H9 (cell line): Measurements from ENCODE around the gene ZPR1. TPM values are rescaled to one million over a fixed set of nuclear protein-coding genes. Genes with fewer than 3 reads are reported as not detected.

Experiments used
- DNase-seq: peaks from one replicate; pipeline ENCODE4 v3.0.0-alpha.2; 2017
- H2AFZ ChIP-seq: one replicate; pipeline ENCODE4 v1.6.1; 2013; ENCODE audit warnings: mild to moderate bottlenecking, low read length, control low read depth, moderate library complexity
- H2AK5ac ChIP-seq: 2 replicates; pipeline ENCODE4 v1.6.1; 2013; ENCODE audit warnings: low read length, control low read depth, mixed read lengths; ENCODE audit not compliant: insufficient read length
- H2BK120ac ChIP-seq: one replicate; pipeline ENCODE4 v1.6.1; 2013; ENCODE audit warnings: low read depth, mild to moderate bottlenecking, low read length, control low read depth, inconsistent platforms; ENCODE audit not compliant: poor library complexity, severe bottlenecking
- H2BK12ac ChIP-seq: 2 replicates; pipeline ENCODE4 v1.6.1; 2013; ENCODE audit warnings: low read length, control low read depth, mixed read lengths, low read depth; ENCODE audit not compliant: insufficient read length
- H2BK15ac ChIP-seq: 2 replicates; pipeline ENCODE4 v1.6.1; 2013; ENCODE audit warnings: low read depth, low read length, control low read depth
- H2BK20ac ChIP-seq: one replicate; pipeline ENCODE4 v1.6.1; 2013; ENCODE audit warnings: low read depth, mild to moderate bottlenecking, low read length, control low read depth, inconsistent platforms; ENCODE audit not compliant: poor library complexity, severe bottlenecking
- H2BK5ac ChIP-seq: 2 replicates; pipeline ENCODE4 v1.6.1; 2013; ENCODE audit warnings: low read length, control low read depth, mixed read lengths; ENCODE audit not compliant: insufficient read length
- H3K14ac ChIP-seq: 2 replicates; pipeline ENCODE4 v1.6.1; 2013; ENCODE audit warnings: low read length, control low read depth; ENCODE audit not compliant: insufficient read depth
- H3K18ac ChIP-seq: 2 replicates; pipeline ENCODE4 v1.6.1; 2013; ENCODE audit warnings: low read depth, mild to moderate bottlenecking, mixed read lengths, low read length, control low read depth; ENCODE audit not compliant: insufficient read length
- H3K23ac ChIP-seq: 2 replicates; pipeline ENCODE4 v1.6.1; 2013; ENCODE audit warnings: low read length, control low read depth, mixed read lengths, low read depth; ENCODE audit not compliant: insufficient read length
- H3K23me2 ChIP-seq: 2 replicates; pipeline ENCODE4 v1.6.1; 2013; ENCODE audit warnings: low read depth, mild to moderate bottlenecking, mixed read lengths, low read length, control low read depth; ENCODE audit not compliant: insufficient read length, poor library complexity, severe bottlenecking
- H3K27ac ChIP-seq: 2 replicates; pipeline ENCODE4 v1.5.1; 2013; ENCODE audit warnings: low read length, control low read depth, mixed read lengths, low read depth; ENCODE audit not compliant: insufficient read length
- H3K27me3 ChIP-seq: 2 replicates; pipeline ENCODE4 v1.6.1; 2013; ENCODE audit warnings: low read length, control low read depth, inconsistent platforms; ENCODE audit not compliant: insufficient read depth
- H3K4ac ChIP-seq: 2 replicates; pipeline ENCODE4 v1.6.1; 2013; ENCODE audit warnings: low read depth, mild to moderate bottlenecking, control low read depth, inconsistent platforms, low read length, moderate library complexity
- H3K4me1 ChIP-seq: 2 replicates; pipeline ENCODE4 v1.6.1; 2013; ENCODE audit warnings: low read length, control low read depth, inconsistent platforms; ENCODE audit not compliant: insufficient read depth
- H3K4me2 ChIP-seq: 2 replicates; pipeline ENCODE4 v1.6.1; 2013; ENCODE audit warnings: low read length, control low read depth, mixed read lengths; ENCODE audit not compliant: insufficient read length, insufficient read depth
- H3K56ac ChIP-seq: 2 replicates; pipeline ENCODE4 v1.6.1; 2013; ENCODE audit warnings: low read depth, mild to moderate bottlenecking, mixed read lengths, low read length, control low read depth; ENCODE audit not compliant: insufficient read length
- H3K79me1 ChIP-seq: 2 replicates; pipeline ENCODE4 v1.6.1; 2013; ENCODE audit warnings: low read depth, mild to moderate bottlenecking, moderate library complexity, low read length, control low read depth, inconsistent platforms; ENCODE audit not compliant: insufficient read depth, poor library complexity, severe bottlenecking
- H3K79me2 ChIP-seq: 2 replicates; pipeline ENCODE4 v1.6.1; 2013; ENCODE audit warnings: low read length, control low read depth, inconsistent platforms; ENCODE audit not compliant: insufficient read depth
- H3K9ac ChIP-seq: 2 replicates; pipeline ENCODE4 v1.6.1; 2013; ENCODE audit warnings: low read length, control low read depth, mixed read lengths; ENCODE audit not compliant: insufficient read length; ENCODE audit errors: extremely low read depth
- H3K9me3 ChIP-seq: one replicate; pipeline ENCODE4 v1.6.1; 2013; ENCODE audit warnings: low read depth, low read length, inconsistent platforms; ENCODE audit not compliant: control insufficient read depth
- H3T11ph ChIP-seq: one replicate; pipeline ENCODE4 v1.6.1; 2013; ENCODE audit warnings: mild to moderate bottlenecking, low read length, control low read depth, inconsistent platforms
- H4K20me1 ChIP-seq: one replicate; pipeline ENCODE4 v1.6.1; 2013; ENCODE audit not compliant: control insufficient read depth, insufficient read length, insufficient read depth
- H4K5ac ChIP-seq: 2 replicates; pipeline ENCODE4 v1.6.1; 2013; ENCODE audit warnings: low read depth, mild to moderate bottlenecking, mixed read lengths, low read length, control low read depth; ENCODE audit not compliant: insufficient read length
- H4K8ac ChIP-seq: replicated peaks from 2 replicates; pipeline ENCODE4 v1.6.1; 2013; ENCODE audit warnings: low read length, control low read depth, mixed read lengths, low read depth; ENCODE audit not compliant: insufficient read length
- H4K91ac ChIP-seq: 2 replicates; pipeline ENCODE4 v1.6.1; 2013; ENCODE audit warnings: low read depth, mild to moderate bottlenecking, moderate library complexity, mixed read lengths, low read length, control low read depth; ENCODE audit not compliant: insufficient read length
- H3K27ac Mint-ChIP-seq, 3 experiments: 2 replicates in 2 of 3; 3 replicates in 1 of 3; pipeline ENCODE4 v1.8.0; 2020 to 2021; ENCODE audit warnings: mixed read lengths in 3 of 3, mild to moderate bottlenecking in 1 of 3, moderate library complexity in 1 of 3
- H3K27me3 Mint-ChIP-seq: 2 replicates; pipeline ENCODE4 v1.8.0; 2021; ENCODE audit warnings: low read depth, mild to moderate bottlenecking, moderate library complexity, mixed read lengths
- H3K36me3 Mint-ChIP-seq, 3 experiments: 2 replicates in 2 of 3; 3 replicates in 1 of 3; pipeline ENCODE4 v1.8.0; 2020 to 2021; ENCODE audit warnings: low read depth in 3 of 3, mixed read lengths in 3 of 3; ENCODE audit not compliant: insufficient read depth in 1 of 3
- H3K4me1 Mint-ChIP-seq, 2 experiments: 2 replicates each; pipeline ENCODE4 v1.8.0; 2020; ENCODE audit warnings: mixed read lengths in 2 of 2
- H3K4me3 Mint-ChIP-seq, 2 experiments: 2 replicates in 1 of 2; 3 replicates in 1 of 2; pipeline ENCODE4 v1.8.0; 2020 to 2021; ENCODE audit warnings: mild to moderate bottlenecking in 2 of 2, mixed read lengths in 2 of 2, moderate library complexity in 1 of 2
- H3K9me3 Mint-ChIP-seq, 2 experiments: 2 replicates in 1 of 2; 3 replicates in 1 of 2; pipeline ENCODE4 v1.8.0; 2020; ENCODE audit warnings: mild to moderate bottlenecking in 2 of 2, mixed read lengths in 2 of 2, moderate library complexity in 1 of 2
- CTCF ChIP-seq: fragments of 200-600 bp; sonication (generic); conservative IDR thresholded peaks from 3 replicates; pipeline ENCODE4 v1.8.0; 2021; ENCODE audit warnings: antibody characterized with exemption, mild to moderate bottlenecking
- WGBS: extraction: QIAGEN DNeasy Blood & Tissue Kit; methylation state at CpG from one replicate; pipeline ENCODE4 v1.1.7; 2013; ENCODE audit warnings: missing lambda C conversion rate, low lambda C conversion rate, mixed read lengths; ENCODE audit not compliant: insufficient read length; ENCODE audit errors: extremely low coverage; 5-methylcytosine and 5-hydroxymethylcytosine counted together
- total RNA-seq: library from RNA; stranded (reverse); gene quantifications from 2 replicates; pipeline ENCODE4 v1.2.1, GENCODE V29; 2021

Gene ZPR1
- total RNA-seq, 1 experiment from 2014 or later = 82.0 TPM

DNA sequence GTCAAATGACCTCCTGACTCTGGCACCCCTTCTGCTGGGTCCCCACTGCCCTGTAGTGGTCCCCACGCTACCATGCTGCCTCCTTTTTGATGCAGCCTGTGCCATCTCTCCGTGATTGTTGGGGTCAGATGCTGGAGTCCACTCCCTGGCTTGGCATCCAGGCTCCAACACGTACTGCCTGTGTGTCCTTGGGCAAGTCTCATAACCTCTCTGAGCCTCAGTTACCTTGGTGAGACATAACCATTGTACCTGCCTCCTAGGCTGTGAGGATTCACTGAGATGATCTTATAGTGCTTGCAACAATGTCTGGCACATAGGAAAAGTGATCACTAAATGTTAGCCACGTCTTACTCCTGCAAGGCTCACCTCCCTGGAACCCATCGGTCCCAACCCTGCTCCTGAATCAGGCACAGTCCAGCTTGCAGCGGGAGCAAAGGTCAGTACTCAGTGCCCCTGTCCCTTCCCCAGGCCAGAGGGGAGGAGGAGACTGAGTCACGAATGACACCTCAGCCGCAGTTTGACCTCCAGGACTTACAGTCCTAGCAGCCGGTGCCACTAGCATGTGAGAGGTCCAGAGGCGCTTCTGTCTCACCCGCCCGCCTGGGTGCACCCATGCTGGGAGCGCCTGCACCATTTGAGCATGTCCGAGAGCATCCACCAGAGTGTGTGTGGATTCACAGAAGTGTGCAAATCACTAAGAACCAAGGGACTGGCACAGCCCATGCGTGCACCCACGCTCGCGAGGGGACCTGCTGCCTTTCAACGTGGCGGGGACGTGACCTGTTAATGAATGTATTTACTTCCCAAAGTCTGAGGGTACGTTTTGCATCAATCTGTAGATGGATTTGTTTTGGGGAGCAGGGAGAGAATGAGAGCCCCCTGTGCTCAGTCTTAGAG is 38.3 kb upstream of the ZPR1 start:
- Mint-ChIP-seq H3K9me3 (0 out of 5 replicates have a peak, but pooled peaks cover 0 to under 1% of the 10 kb centered on the region in 2 experiments), H3K4me1 (peaks cover 5 to 12% of the 10 kb centered on the region in 2 experiments), H3K36me3 (no peaks in the 10 kb centered on the region), H3K4me3 (no peak overlapping the region), H3K27ac (no peak overlapping the region; a peak in 1 of 7 replicates), H3K27me3 (peaks cover 11% of the 10 kb centered on the region)
- no peak for TF ChIP-seq CTCF
- no peaks in the 10 kb centered on the region for H3K9me3 ChIP-seq
- H2BK20ac ChIP-seq = no peak overlapping the region
- no peak overlapping the region for H4K8ac ChIP-seq
- no peak overlapping the region for H2BK15ac ChIP-seq
- no peak overlapping the region for H3K4me2 ChIP-seq
- DNase-seq = no peak
- H2BK120ac ChIP-seq = no peak overlapping the region
- no peaks in the 10 kb centered on the region for H4K20me1 ChIP-seq
- H3T11ph ChIP-seq = no peak overlapping the region
- no peak overlapping the region for H3K56ac ChIP-seq
- H3K79me1 ChIP-seq = no peaks in the 10 kb centered on the region
- H3K23me2 ChIP-seq = no peaks in the 10 kb centered on the region
- no CpG with 5 or more reads among the region's 22 CpGs for WGBS
- H3K9ac ChIP-seq = no peak overlapping the region
- no peak overlapping the region for H2BK12ac ChIP-seq
- no peak overlapping the region for H4K91ac ChIP-seq
- no peak overlapping the region for H4K5ac ChIP-seq
- H3K23ac ChIP-seq = no peak overlapping the region
- H2BK5ac ChIP-seq = no peak overlapping the region
- no peaks in the 10 kb centered on the region; the same call in 1 of the 2 replicates for H3K4me1 ChIP-seq
- H2AK5ac ChIP-seq = no peak overlapping the region
- H3K18ac ChIP-seq = no peak overlapping the region
- no peaks in the 10 kb centered on the region for H3K27me3 ChIP-seq
- no peak overlapping the region for H3K27ac ChIP-seq
- H3K14ac ChIP-seq = no peak overlapping the region
- H2AFZ ChIP-seq = no peak overlapping the region
- no peak overlapping the region for H3K4ac ChIP-seq
- H3K79me2 ChIP-seq = no peaks in the 10 kb centered on the region
